ENCODE results near the gene IFFO2. TPM values are rescaled to one million over a fixed set of nuclear protein-coding genes. Genes with fewer than 3 reads are reported as not detected.

IFFO2 gene
- total RNA-seq, 1 experiment from 2014 or later: 11.7 TPM

DNA sequence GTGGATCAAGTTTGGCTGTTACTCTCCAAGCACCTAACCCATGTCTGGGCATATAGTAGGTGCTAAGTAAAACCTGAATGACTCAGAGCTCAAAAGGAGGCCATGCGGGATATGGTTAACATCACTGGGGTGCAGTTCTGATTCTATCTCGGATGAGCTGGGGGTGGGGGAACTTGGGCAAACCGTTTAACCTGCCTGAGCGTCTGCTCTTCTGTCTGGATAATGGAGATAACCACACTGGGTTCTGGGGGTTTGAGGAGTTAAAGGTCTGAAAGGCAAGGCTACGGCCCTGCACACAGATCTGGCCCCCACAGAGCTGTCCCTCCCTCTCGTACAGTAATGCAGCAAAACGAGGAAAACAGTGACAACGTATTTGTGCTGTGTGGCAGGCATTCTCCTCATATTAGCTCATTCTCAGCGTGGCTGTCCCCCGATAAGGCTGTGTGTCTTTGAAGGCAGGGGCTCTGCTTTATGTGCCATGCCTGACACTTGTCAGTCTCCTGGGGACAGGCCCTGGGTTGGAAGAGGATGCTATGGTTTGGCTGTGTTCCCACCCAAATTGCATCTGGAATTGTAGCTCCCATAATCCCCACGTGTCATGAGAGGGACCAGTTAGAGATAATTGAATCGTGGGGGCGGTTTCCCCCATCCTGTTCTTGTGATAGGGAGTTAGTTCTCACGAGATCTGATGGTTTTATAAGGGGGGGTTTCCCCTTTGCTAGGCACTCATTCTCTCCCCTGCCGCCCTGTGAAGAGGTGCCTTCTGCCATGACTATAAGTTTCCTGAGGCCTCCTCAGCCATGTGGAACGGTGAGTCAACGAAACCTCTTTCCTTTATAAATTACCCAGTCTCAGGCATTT, 47.3 kb downstream of the IFFO2 start:
- H3F3A ChIP-seq (ENCODE audit: insufficient read depth, low read depth): peaks cover 1% of the 10 kb centered on the region; the same call in 1 of the 2 replicates
- H3K4me2 ChIP-seq: no peak overlapping the region
- no peak overlapping the region for H2AFZ ChIP-seq
- H3K4me3 ChIP-seq: no peak overlapping the region
- no peaks in the 10 kb centered on the region for H3K9me2 ChIP-seq (ENCODE audit: insufficient read depth)
- TF ChIP-seq EZH2 (IDR thresholded peaks at IDR 0.05; ENCODE audit: low read depth) (no peak), CTCF (conservative IDR thresholded peaks at IDR 0.05) (no peak)
- no peak overlapping the region for H3K27ac ChIP-seq
- H3K9me3 ChIP-seq (ENCODE audit: insufficient read depth, low read depth): no peaks in the 10 kb centered on the region
- intact Hi-C loops (cut with micrococcal nuclease; ENCODE audit: unreplicated experiment): loop anchor here (10.0 kb wide), 1 partner anchor 46 kb away; the partner anchor contains the start of gene IFFO2
- no peaks in the 10 kb centered on the region for H3K27me3 ChIP-seq (ENCODE audit: insufficient read depth, low read depth)
- peaks cover 4% of the 10 kb centered on the region for H3K4me1 ChIP-seq (replicated peaks; ENCODE audit: insufficient read depth)
- no peaks in the 10 kb centered on the region for H4K20me1 ChIP-seq (ENCODE audit: insufficient read depth)
- POLR2A ChIA-PET (ENCODE audit: unreplicated experiment): no interaction called here
- no peak for DNase-seq
- CTCF ChIA-PET: interaction anchor here (1.1 kb wide), 1 partner anchor 189 kb away, joined by 3 read pairs; no protein-coding TSS in a partner anchor
- no peaks in the 10 kb centered on the region for H3K36me3 ChIP-seq (ENCODE audit: low read depth)
- H3K79me2 ChIP-seq (ENCODE audit: low read depth): no peaks in the 10 kb centered on the region
- no TSS peak for BruUV-seq (replicated peaks)

DNA sequence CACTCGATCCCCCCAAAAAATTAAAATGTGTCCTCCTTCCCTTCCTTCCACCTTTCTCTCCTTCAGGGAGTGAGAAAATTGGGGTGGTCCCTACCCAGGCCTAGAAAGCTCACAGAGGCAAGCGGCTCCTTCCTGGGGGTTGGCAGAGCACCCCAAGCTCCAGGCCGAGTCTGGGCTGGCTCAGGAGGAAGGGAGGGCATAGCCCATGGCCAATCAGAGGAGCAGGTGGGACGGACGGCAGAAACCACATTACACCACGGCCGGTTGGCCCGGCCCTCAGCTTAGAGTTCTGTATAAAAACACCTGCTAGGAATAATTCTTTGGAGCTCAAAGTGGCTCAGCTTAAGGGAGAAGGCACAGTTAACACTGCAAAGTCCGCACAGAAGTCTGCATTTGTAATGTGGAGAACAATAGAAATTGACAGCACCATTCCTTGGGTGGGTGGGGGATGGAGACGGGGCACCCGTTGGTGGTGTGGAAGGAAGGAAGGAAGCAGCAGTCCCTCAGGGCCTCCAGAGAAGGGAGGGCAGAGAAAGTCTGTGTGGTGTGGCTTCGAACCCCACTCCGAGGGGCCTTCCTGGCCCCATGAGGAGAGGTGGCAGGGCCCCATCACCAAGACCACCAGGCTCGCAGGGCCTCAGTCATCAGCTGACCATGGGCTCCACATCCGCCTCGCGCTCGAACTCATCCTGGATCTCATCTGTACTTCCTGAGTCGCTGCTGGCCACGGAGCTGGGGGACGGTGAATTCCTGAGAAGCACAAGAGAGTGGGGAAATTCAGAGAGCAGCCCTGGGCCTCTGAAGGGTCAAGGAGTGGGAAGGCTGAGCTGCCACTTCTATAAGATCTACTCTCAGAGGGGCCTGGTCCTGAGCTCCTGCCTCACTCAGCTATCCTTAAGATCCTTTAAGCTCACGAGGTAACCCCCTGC, 48.3 kb downstream of the IFFO2 start:
- TF ChIP-seq EZH2 (IDR thresholded peaks at IDR 0.05; ENCODE audit: low read depth): no peak
- no peak for TF ChIP-seq CTCF (conservative IDR thresholded peaks at IDR 0.05)
- H3K79me2 ChIP-seq (ENCODE audit: low read depth): no peaks in the 10 kb centered on the region
- DNase-seq: no peak
- ChIA-PET POLR2A (ENCODE audit: unreplicated experiment) (no interaction called here), CTCF (interaction anchor here (0.7 to 1.4 kb wide), 3 partner anchors 14 to 190 kb away, joined by 3 to 4 read pairs (median 3); no protein-coding TSS in a partner anchor)
- H3K9me3 ChIP-seq (ENCODE audit: insufficient read depth, low read depth): no peaks in the 10 kb centered on the region
- H2AFZ ChIP-seq: no peak overlapping the region
- intact Hi-C loops (cut with micrococcal nuclease; ENCODE audit: unreplicated experiment): loop anchor here (1.0 to 10.0 kb wide), 2 partner anchors 47 to 188 kb away; partner anchors contain the start of gene IFFO2
- no peaks in the 10 kb centered on the region for H3K27me3 ChIP-seq (ENCODE audit: insufficient read depth, low read depth)
- H3K9me2 ChIP-seq (ENCODE audit: insufficient read depth): no peaks in the 10 kb centered on the region
- H3K27ac ChIP-seq: no peak overlapping the region
- BruUV-seq (replicated peaks): no TSS peak
- no peaks in the 10 kb centered on the region for H4K20me1 ChIP-seq (ENCODE audit: insufficient read depth)
- no peak overlapping the region for H3K4me3 ChIP-seq
- H3F3A ChIP-seq (ENCODE audit: insufficient read depth, low read depth): peaks cover 11% of the 10 kb centered on the region
- H3K4me1 ChIP-seq (replicated peaks; ENCODE audit: insufficient read depth): peaks cover 14% of the 10 kb centered on the region
- no peaks in the 10 kb centered on the region for H3K36me3 ChIP-seq (ENCODE audit: low read depth)
- H3K4me2 ChIP-seq: no peak overlapping the region

All from PC-9 (cell line).